SK-N-SH (cell line): Measurements from ENCODE around the gene SENP5. TPM values are rescaled to one million over a fixed set of nuclear protein-coding genes. Genes with fewer than 3 reads are reported as not detected.

Experiments
- CTCF ChIA-PET: fragments of 300-600, 350-600 bp; formaldehyde crosslinking; extraction: SDS; loops from one replicate; lab custom pipeline; 2021; lab: Yijun Ruan, JAX
- POLR2A ChIA-PET: fragments of 350-600 bp; sonication (Branson Sonifier 250); formaldehyde crosslinking; extraction: SDS; loops from one replicate; lab custom pipeline; 2020; ENCODE audit warnings: antibody characterized with exemption, inconsistent platforms; lab: Yijun Ruan, JAX
- DNase-seq: peaks from one replicate; pipeline ENCODE4 v3.0.0; 2012
- H2AFZ ChIP-seq: fragments of 200-600 bp; sonication (generic); 2 replicates; pipeline ENCODE4 v1.8.1; 2016; ENCODE audit warnings: antibody characterized with exemption, mild to moderate bottlenecking, low read depth
- H3F3A ChIP-seq: fragments of 200-600 bp; sonication (generic); replicated peaks from 2 replicates; pipeline ENCODE3; 2016; ENCODE audit warnings: antibody characterized with exemption, mild to moderate bottlenecking; ENCODE audit not compliant: insufficient read depth
- H3K27ac ChIP-seq, 2 experiments: fragments of 200-500 bp in 1 of 2; fragments of 200-600 bp in 1 of 2; sonication (Bioruptor generic) in 1 of 2; sonication (generic), shearing (Covaris generic) in 1 of 2; 2 replicates each; pipeline versions ENCODE4 v1.5.1 to v1.6.1; 2014 to 2016; ENCODE audit warnings: low read depth in 2 of 2, inconsistent platforms in 1 of 2, low read length in 1 of 2, mild to moderate bottlenecking in 1 of 2, mixed read lengths in 1 of 2
- H3K27me3 ChIP-seq: fragments of 200-600 bp; sonication (generic), shearing (Covaris generic); 2 replicates; pipeline ENCODE4 v1.6.1; 2016; ENCODE audit warnings: mixed run types; ENCODE audit not compliant: insufficient read depth
- H3K36me3 ChIP-seq, 2 experiments: fragments of 200-500 bp in 1 of 2; fragments of 200-600 bp in 1 of 2; sonication (Bioruptor generic) in 1 of 2; sonication (generic) in 1 of 2; replicated peaks in 1 of 2; 2 replicates each; pipeline versions ENCODE3 to v1.5.1; 2014 to 2016; ENCODE audit warnings: low read length in 1 of 2, mild to moderate bottlenecking in 1 of 2; ENCODE audit not compliant: insufficient read depth in 2 of 2, control insufficient read depth in 1 of 2
- H3K4me1 ChIP-seq, 2 experiments: fragments of 200-500 bp in 1 of 2; fragments of 200-600 bp in 1 of 2; sonication (Bioruptor generic) in 1 of 2; sonication (generic), shearing (Covaris generic) in 1 of 2; 2 replicates each; pipeline versions ENCODE4 v1.5.1 to v1.6.1; 2014 to 2016; ENCODE audit warnings: low read depth in 1 of 2, low read length in 1 of 2, mixed run types in 1 of 2; ENCODE audit not compliant: insufficient read depth in 2 of 2, control insufficient read depth in 1 of 2
- H3K4me2 ChIP-seq: fragments of 200-600 bp; sonication (generic), shearing (Covaris generic); 2 replicates; pipeline ENCODE4 v1.6.1; 2017; ENCODE audit warnings: mixed run types
- H3K4me3 ChIP-seq, 2 experiments: fragments of 200-500 bp in 1 of 2; fragments of 200-600 bp in 1 of 2; sonication (Bioruptor generic) in 1 of 2; sonication (generic), shearing (Covaris generic) in 1 of 2; 2 replicates each; pipeline versions ENCODE4 v1.5.1 to v1.8.1; 2014 to 2016; ENCODE audit warnings: low read depth in 2 of 2, inconsistent platforms in 1 of 2, low read length in 1 of 2, mild to moderate bottlenecking in 1 of 2, mixed read lengths in 1 of 2, moderate library complexity in 1 of 2
- H3K79me2 ChIP-seq: fragments of 200-600 bp; sonication (generic); 2 replicates; pipeline ENCODE4 v1.8.1; 2017; ENCODE audit warnings: mild to moderate bottlenecking; ENCODE audit not compliant: insufficient read depth
- H3K9ac ChIP-seq: fragments of 200-600 bp; sonication (generic); 2 replicates; pipeline ENCODE4 v1.6.1; 2017; ENCODE audit warnings: mixed run types
- H3K9me2 ChIP-seq: fragments of 200-600 bp; sonication (generic); 2 replicates; pipeline ENCODE4 v1.6.1; 2017; ENCODE audit warnings: mixed run types
- H3K9me3 ChIP-seq: fragments of 200-600 bp; sonication (generic); 2 replicates; pipeline ENCODE4 v1.6.1; 2017; ENCODE audit warnings: mixed run types, mild to moderate bottlenecking, moderate library complexity
- H4K20me1 ChIP-seq: fragments of 200-600 bp; sonication (generic); 2 replicates; pipeline ENCODE4 v1.6.1; 2017; ENCODE audit warnings: mild to moderate bottlenecking, mixed run types; ENCODE audit not compliant: insufficient read depth
- CHD2 ChIP-seq: fragments of 150-350 bp; IDR thresholded peaks from 2 replicates; pipeline ENCODE4 v1.6.1; 2018; ENCODE audit warnings: low read length; ENCODE audit not compliant: partially characterized antibody
- EP300 ChIP-seq, 2 experiments: IDR thresholded peaks; 2 replicates each; pipeline versions ENCODE4 v1.4.0 to v1.6.1; 2012; ENCODE audit warnings: borderline replicate concordance in 1 of 2, low read depth in 1 of 2, low read length in 1 of 2
- EZH2phosphoT487 ChIP-seq: fragments of 200-600 bp; sonication (generic); IDR thresholded peaks from 2 replicates; pipeline ENCODE4 v1.6.1; 2017; ENCODE audit warnings: low read depth, mixed run types, mild to moderate bottlenecking, antibody characterized with exemption, moderate library complexity, borderline replicate concordance
- FOXM1 ChIP-seq: IDR thresholded peaks from 2 replicates; pipeline ENCODE4 v1.4.0; 2012; ENCODE audit warnings: low read depth, mild to moderate bottlenecking
- JUND ChIP-seq: IDR thresholded peaks from 2 replicates; pipeline ENCODE4 v1.4.0; 2012
- MEF2A ChIP-seq: IDR thresholded peaks from 2 replicates; pipeline ENCODE4 v1.4.0; 2012; ENCODE audit warnings: low read depth, borderline replicate concordance
- MXI1 ChIP-seq: IDR thresholded peaks from 2 replicates; pipeline ENCODE4 v1.6.1; 2012; ENCODE audit warnings: mild to moderate bottlenecking, low read depth, low read length, improper control_type of control experiment
- NFIC ChIP-seq: IDR thresholded peaks from 2 replicates; pipeline ENCODE4 v1.4.0; 2012; ENCODE audit warnings: borderline replicate concordance
- RAD21 ChIP-seq: IDR thresholded peaks from 2 replicates; pipeline ENCODE4 v1.6.1; 2012; ENCODE audit warnings: mild to moderate bottlenecking, low read length
- RFX5 ChIP-seq: IDR thresholded peaks from 2 replicates; pipeline ENCODE4 v1.6.1; 2012; ENCODE audit warnings: mild to moderate bottlenecking, improper control_type of control experiment, low read length
- TAF1 ChIP-seq: IDR thresholded peaks from 2 replicates; pipeline ENCODE4 v1.6.1; 2012; ENCODE audit warnings: low read depth, mild to moderate bottlenecking, low read length, moderate library complexity, borderline replicate concordance
- TCF12 ChIP-seq: IDR thresholded peaks from 2 replicates; pipeline ENCODE4 v1.4.0; 2012
- TEAD4 ChIP-seq: IDR thresholded peaks from 2 replicates; pipeline ENCODE4 v1.4.0; 2012; ENCODE audit warnings: mild to moderate bottlenecking, borderline replicate concordance; ENCODE audit not compliant: insufficient read depth
- YY1 ChIP-seq: IDR thresholded peaks from 2 replicates; pipeline ENCODE4 v1.4.0; 2012; ENCODE audit warnings: low read depth, mild to moderate bottlenecking
- WGBS: methylation state at CpG from one replicate; pipeline ENCODE4 v1.1.6; 2017; ENCODE audit warnings: low lambda C conversion rate; 5-methylcytosine and 5-hydroxymethylcytosine counted together
- polyA plus RNA-seq, 3 experiments: library from polyadenylated mRNA; depleted of rRNA; stranded (reverse); fragments of >200 nt; gene quantifications; 2 replicates each; pipeline ENCODE4 v1.2.3, GENCODE V29; 2012
- TF ChIP-seq, protein P1 (sequence below): IDR thresholded peaks from 2 replicates; pipeline ENCODE4 v1.6.1; 2012; ENCODE audit warnings: mild to moderate bottlenecking, low read depth, low read length, moderate library complexity
- TF ChIP-seq, protein P2 (sequence below): fragments of 150-350 bp; IDR thresholded peaks from 2 replicates; pipeline ENCODE4 v1.6.1; 2017; ENCODE audit warnings: antibody characterized with exemption, low read length, low read depth, borderline replicate concordance
- TF ChIP-seq, protein P3 (sequence below): IDR thresholded peaks from 2 replicates; pipeline ENCODE4 v1.4.0; 2012; ENCODE audit warnings: low read depth
- TF ChIP-seq, protein P4 (sequence below): IDR thresholded peaks from 2 replicates; pipeline ENCODE4 v1.4.0; 2012; ENCODE audit warnings: low read depth, borderline replicate concordance

SENP5 gene
- polyA plus RNA-seq, 1 of the 3 experiments (the other 2 are of a cell fraction): 7.5 TPM

DNA sequence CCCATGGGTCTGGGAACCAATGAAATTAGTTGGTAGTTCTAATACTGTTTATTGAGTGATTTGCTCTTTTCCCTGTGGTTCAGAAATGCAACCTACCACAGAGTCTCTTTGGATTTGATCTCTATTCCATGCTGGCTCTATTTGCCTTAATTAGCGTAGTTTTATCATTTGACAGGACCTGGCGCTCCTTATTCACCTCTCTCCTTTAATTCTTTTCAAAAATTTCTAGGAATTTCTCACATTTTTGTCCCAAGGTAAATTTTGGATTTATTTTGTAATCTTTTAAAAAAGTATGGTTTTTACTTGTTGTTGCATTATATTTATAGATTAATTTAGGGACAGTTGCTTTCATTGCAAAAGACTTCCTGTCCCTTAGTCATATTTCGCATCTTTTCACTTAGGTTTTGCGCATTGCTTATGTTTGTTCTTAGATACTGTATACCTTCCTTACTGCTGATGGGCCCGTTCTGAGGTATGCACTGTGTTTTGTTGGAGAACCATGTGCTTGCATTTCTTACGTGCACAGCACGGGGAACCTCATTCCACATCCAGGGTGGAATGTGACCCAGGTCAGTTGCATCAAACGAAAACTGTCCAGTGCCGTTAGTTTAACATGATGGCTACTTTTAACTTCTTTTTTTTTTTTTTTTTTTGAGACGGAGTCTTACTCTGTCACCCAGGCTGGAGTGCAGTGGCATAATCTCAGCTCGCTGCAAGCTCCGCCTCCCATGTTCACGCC lies 27.0 kb downstream of the SENP5 start:
- Histone ChIP-seq H4K20me1 (0 out of 2 replicates have a peak, but pooled peaks cover 4% of the 10 kb centered on the region), H3K9me3 (no peaks in the 10 kb centered on the region), H3K4me1 (no peaks in the 10 kb centered on the region), H2AFZ (no peak overlapping the region), H3F3A (no peaks in the 10 kb centered on the region), H3K4me2 (no peak overlapping the region), H3K36me3 (peaks cover 1 to 25% of the 10 kb centered on the region in 2 experiments), H3K27me3 (no peaks in the 10 kb centered on the region), H3K27ac (no peak overlapping the region), H3K9ac (no peak overlapping the region), H3K79me2 (peaks cover 96% of the 10 kb centered on the region), H3K9me2 (no peaks in the 10 kb centered on the region), H3K4me3 (no peak overlapping the region)
- TF ChIP-seq NFIC (no peak), TCF12 (no peak)
- TF ChIP-seq, protein P1, sequence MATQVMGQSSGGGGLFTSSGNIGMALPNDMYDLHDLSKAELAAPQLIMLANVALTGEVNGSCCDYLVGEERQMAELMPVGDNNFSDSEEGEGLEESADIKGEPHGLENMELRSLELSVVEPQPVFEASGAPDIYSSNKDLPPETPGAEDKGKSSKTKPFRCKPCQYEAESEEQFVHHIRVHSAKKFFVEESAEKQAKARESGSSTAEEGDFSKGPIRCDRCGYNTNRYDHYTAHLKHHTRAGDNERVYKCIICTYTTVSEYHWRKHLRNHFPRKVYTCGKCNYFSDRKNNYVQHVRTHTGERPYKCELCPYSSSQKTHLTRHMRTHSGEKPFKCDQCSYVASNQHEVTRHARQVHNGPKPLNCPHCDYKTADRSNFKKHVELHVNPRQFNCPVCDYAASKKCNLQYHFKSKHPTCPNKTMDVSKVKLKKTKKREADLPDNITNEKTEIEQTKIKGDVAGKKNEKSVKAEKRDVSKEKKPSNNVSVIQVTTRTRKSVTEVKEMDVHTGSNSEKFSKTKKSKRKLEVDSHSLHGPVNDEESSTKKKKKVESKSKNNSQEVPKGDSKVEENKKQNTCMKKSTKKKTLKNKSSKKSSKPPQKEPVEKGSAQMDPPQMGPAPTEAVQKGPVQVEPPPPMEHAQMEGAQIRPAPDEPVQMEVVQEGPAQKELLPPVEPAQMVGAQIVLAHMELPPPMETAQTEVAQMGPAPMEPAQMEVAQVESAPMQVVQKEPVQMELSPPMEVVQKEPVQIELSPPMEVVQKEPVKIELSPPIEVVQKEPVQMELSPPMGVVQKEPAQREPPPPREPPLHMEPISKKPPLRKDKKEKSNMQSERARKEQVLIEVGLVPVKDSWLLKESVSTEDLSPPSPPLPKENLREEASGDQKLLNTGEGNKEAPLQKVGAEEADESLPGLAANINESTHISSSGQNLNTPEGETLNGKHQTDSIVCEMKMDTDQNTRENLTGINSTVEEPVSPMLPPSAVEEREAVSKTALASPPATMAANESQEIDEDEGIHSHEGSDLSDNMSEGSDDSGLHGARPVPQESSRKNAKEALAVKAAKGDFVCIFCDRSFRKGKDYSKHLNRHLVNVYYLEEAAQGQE: no peak
- 96% methylated on average over 13 of the region's 13 CpGs for WGBS
- POLR2A ChIA-PET: no interaction called here
- no peak for DNase-seq
- CTCF ChIA-PET: no interaction called here

DNA sequence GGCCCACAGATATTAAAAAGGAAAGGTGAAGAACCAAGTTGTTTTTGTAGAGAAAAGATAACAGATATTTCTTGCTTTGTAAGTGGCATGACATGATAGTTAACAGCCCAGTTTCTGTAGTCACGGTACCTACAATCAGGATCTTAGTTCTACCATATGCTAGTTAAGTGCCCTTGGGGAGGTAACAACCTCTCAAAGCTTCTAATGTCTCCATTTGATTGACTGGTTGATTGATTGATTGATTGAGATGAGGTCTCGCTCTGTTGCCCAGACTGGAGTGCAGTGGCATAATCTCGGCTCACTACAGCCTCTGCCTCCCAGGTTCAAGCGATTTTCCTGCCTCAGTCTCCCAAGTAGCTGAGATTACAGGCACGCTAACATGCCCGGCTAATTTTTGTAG lies 28.5 kb downstream of the SENP5 start:
- no peaks in the 10 kb centered on the region for H3K9me2 ChIP-seq
- H3K4me2 ChIP-seq: no peak overlapping the region
- no peak for DNase-seq
- H3K4me1 ChIP-seq: no peaks in the 10 kb centered on the region
- no peaks in the 10 kb centered on the region for H3K9me3 ChIP-seq
- CTCF ChIA-PET: no interaction called here
- H3F3A ChIP-seq: no peaks in the 10 kb centered on the region
- H3K27me3 ChIP-seq: no peaks in the 10 kb centered on the region
- H3K36me3 ChIP-seq: peaks cover 7 to 32% of the 10 kb centered on the region in 2 experiments
- POLR2A ChIA-PET: no interaction called here
- H3K4me3 ChIP-seq: no peak overlapping the region
- peaks cover 86% of the 10 kb centered on the region for H3K79me2 ChIP-seq
- WGBS: 95% methylated on average over 6 of the region's 6 CpGs
- no peak overlapping the region for H2AFZ ChIP-seq
- 0 out of 2 replicates have a peak, but pooled peaks cover 4% of the 10 kb centered on the region for H4K20me1 ChIP-seq
- H3K27ac ChIP-seq: no peak overlapping the region
- no peak overlapping the region for H3K9ac ChIP-seq
- TF ChIP-seq JUND: no peak
- no peak for TF ChIP-seq RFX5
- TF ChIP-seq YY1: no peak
- TF ChIP-seq, protein P1: no peak
- TF ChIP-seq, protein P2, sequence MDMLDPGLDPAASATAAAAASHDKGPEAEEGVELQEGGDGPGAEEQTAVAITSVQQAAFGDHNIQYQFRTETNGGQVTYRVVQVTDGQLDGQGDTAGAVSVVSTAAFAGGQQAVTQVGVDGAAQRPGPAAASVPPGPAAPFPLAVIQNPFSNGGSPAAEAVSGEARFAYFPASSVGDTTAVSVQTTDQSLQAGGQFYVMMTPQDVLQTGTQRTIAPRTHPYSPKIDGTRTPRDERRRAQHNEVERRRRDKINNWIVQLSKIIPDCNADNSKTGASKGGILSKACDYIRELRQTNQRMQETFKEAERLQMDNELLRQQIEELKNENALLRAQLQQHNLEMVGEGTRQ: no peak
- no peak for TF ChIP-seq MXI1
- TF ChIP-seq EP300 (IDR thresholded peaks at IDR 0.05; ENCODE audit: borderline replicate concordance in 1 of 2, low read depth in 1 of 2, low read length in 1 of 2): no peak
- no peak for TF ChIP-seq TAF1
- no peak for TF ChIP-seq NFIC
- TF ChIP-seq, protein P3, sequence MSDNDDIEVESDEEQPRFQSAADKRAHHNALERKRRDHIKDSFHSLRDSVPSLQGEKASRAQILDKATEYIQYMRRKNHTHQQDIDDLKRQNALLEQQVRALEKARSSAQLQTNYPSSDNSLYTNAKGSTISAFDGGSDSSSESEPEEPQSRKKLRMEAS: no peak
- TF ChIP-seq, protein P4, sequence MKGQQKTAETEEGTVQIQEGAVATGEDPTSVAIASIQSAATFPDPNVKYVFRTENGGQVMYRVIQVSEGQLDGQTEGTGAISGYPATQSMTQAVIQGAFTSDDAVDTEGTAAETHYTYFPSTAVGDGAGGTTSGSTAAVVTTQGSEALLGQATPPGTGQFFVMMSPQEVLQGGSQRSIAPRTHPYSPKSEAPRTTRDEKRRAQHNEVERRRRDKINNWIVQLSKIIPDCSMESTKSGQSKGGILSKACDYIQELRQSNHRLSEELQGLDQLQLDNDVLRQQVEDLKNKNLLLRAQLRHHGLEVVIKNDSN: no peak
- TF ChIP-seq RAD21: no peak
- no peak for TF ChIP-seq EZH2phosphoT487
- TF ChIP-seq MEF2A: no peak
- TF ChIP-seq TEAD4: no peak
- TF ChIP-seq FOXM1: no peak
- TF ChIP-seq CHD2: no peak
